Measurements from ENCODE around the gene SYNPO2. TPM values are rescaled to one million over a fixed set of nuclear protein-coding genes. Genes with fewer than 3 reads are reported as not detected.

SYNPO2 gene
- total RNA-seq, 1 experiment from 2014 or later = 0.28 TPM

DNA sequence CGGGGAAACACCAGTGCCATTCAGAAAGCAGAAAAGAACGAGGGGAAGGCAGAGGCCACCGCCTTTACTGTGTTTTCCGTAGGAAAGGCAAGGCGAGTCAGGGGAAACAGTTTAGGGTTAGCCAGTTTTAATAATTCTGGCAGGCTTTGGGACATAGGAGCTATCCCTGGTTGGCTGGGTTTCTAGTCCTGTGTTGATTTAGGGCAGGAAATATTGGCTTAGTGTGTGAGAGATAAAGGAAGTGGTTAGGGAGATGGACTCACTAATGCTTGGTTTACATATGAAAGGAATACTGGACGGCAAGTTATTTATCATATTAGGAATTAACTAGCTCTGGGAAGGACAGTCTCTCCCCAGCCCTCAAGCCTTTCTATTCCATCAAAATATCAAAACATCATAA lies 53.1 kb downstream of the SYNPO2 start:
- Histone ChIP-seq H3K36me3 (ENCODE audit: control insufficient read depth, insufficient read depth, low read length) (no peaks in the 10 kb centered on the region), H3K9me3 (ENCODE audit: control insufficient read depth, insufficient read depth, low read depth, low read length) (no peaks in the 10 kb centered on the region), H3K4me3 (ENCODE audit: low read depth in 2 of 2, low read length in 2 of 2) (no peak overlapping the region), H3K27me3 (ENCODE audit: control insufficient read depth, insufficient read depth, low read length) (no peaks in the 10 kb centered on the region; the same call in none of the 2 replicates), H3K4me1 (ENCODE audit: control insufficient read depth, insufficient read depth, low read length) (no peaks in the 10 kb centered on the region), H3K27ac (ENCODE audit: low read length) (no peak overlapping the region)
- intact Hi-C loops (cut with micrococcal nuclease; ENCODE audit: unreplicated experiment) (no loop called here), in situ Hi-C loops (cut with HindIII; ENCODE audit: low pct_unique_long_range_greater_than_20kb, low sequenced_read_pairs) (no loop called here)
- no peak for ATAC-seq
- no TSS peak for BruUV-seq (replicated peaks)
- no peak for TF ChIP-seq TCF7L2 (IDR thresholded peaks at IDR 0.05; ENCODE audit: low read depth, low read length)
- TF ChIP-seq, protein P1, sequence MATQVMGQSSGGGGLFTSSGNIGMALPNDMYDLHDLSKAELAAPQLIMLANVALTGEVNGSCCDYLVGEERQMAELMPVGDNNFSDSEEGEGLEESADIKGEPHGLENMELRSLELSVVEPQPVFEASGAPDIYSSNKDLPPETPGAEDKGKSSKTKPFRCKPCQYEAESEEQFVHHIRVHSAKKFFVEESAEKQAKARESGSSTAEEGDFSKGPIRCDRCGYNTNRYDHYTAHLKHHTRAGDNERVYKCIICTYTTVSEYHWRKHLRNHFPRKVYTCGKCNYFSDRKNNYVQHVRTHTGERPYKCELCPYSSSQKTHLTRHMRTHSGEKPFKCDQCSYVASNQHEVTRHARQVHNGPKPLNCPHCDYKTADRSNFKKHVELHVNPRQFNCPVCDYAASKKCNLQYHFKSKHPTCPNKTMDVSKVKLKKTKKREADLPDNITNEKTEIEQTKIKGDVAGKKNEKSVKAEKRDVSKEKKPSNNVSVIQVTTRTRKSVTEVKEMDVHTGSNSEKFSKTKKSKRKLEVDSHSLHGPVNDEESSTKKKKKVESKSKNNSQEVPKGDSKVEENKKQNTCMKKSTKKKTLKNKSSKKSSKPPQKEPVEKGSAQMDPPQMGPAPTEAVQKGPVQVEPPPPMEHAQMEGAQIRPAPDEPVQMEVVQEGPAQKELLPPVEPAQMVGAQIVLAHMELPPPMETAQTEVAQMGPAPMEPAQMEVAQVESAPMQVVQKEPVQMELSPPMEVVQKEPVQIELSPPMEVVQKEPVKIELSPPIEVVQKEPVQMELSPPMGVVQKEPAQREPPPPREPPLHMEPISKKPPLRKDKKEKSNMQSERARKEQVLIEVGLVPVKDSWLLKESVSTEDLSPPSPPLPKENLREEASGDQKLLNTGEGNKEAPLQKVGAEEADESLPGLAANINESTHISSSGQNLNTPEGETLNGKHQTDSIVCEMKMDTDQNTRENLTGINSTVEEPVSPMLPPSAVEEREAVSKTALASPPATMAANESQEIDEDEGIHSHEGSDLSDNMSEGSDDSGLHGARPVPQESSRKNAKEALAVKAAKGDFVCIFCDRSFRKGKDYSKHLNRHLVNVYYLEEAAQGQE (IDR thresholded peaks at IDR 0.05; ENCODE audit: insufficient read depth in 1 of 2, low read depth in 2 of 2, low read length in 1 of 2) = no peak
- TF ChIP-seq, protein P2, sequence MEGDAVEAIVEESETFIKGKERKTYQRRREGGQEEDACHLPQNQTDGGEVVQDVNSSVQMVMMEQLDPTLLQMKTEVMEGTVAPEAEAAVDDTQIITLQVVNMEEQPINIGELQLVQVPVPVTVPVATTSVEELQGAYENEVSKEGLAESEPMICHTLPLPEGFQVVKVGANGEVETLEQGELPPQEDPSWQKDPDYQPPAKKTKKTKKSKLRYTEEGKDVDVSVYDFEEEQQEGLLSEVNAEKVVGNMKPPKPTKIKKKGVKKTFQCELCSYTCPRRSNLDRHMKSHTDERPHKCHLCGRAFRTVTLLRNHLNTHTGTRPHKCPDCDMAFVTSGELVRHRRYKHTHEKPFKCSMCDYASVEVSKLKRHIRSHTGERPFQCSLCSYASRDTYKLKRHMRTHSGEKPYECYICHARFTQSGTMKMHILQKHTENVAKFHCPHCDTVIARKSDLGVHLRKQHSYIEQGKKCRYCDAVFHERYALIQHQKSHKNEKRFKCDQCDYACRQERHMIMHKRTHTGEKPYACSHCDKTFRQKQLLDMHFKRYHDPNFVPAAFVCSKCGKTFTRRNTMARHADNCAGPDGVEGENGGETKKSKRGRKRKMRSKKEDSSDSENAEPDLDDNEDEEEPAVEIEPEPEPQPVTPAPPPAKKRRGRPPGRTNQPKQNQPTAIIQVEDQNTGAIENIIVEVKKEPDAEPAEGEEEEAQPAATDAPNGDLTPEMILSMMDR (IDR thresholded peaks at IDR 0.05) = no peak
- TF ChIP-seq SIN3A (IDR thresholded peaks at IDR 0.05; ENCODE audit: borderline replicate concordance, insufficient read depth, low read depth, low read length) = no peak
- TF ChIP-seq POLR2AphosphoS5 (IDR thresholded peaks at IDR 0.05; ENCODE audit: low read depth, low read length) = no peak
- POLR2A ChIA-PET = no interaction called here
- CTCF ChIA-PET = no interaction called here
- no peak for DNase-seq (ENCODE audit: low read depth, low spot score)

DNA sequence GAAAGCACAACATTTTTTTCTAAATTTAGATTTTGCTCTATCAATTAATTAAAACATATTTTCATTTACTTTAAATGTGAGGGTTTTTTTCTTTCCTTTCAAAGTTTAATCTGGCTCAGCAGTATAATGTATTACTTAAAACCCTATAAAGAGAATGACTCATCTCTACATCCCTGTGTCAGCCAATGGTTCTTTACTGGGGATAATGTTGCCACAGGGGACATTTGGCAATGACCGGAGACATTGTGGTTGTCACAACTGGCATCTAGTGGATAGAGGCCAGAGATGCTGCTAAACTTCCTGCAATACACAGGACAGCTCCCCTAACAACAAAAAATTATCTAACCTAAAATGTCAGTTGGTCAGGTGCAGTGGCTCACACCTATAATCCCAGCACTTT lies 53.8 kb downstream of the SYNPO2 start:
- Histone ChIP-seq H3K4me3 (ENCODE audit: low read depth in 2 of 2, low read length in 2 of 2) (no peak overlapping the region), H3K9me3 (ENCODE audit: control insufficient read depth, insufficient read depth, low read depth, low read length) (no peaks in the 10 kb centered on the region), H3K36me3 (ENCODE audit: control insufficient read depth, insufficient read depth, low read length) (no peaks in the 10 kb centered on the region), H3K27ac (ENCODE audit: low read length) (no peak overlapping the region), H3K4me1 (ENCODE audit: control insufficient read depth, insufficient read depth, low read length) (no peaks in the 10 kb centered on the region), H3K27me3 (ENCODE audit: control insufficient read depth, insufficient read depth, low read length) (no peaks in the 10 kb centered on the region; the same call in none of the 2 replicates)
- ATAC-seq (no peak), DNase-seq (ENCODE audit: low read depth, low spot score) (no peak)
- BruUV-seq (replicated peaks) = no TSS peak
- intact Hi-C loops (cut with micrococcal nuclease; ENCODE audit: unreplicated experiment) = no loop called here
- in situ Hi-C loops (cut with HindIII; ENCODE audit: low pct_unique_long_range_greater_than_20kb, low sequenced_read_pairs) = no loop called here
- POLR2A ChIA-PET = no interaction called here
- TF ChIP-seq TCF7L2 (IDR thresholded peaks at IDR 0.05; ENCODE audit: low read depth, low read length) (no peak), POLR2AphosphoS5 (IDR thresholded peaks at IDR 0.05; ENCODE audit: low read depth, low read length) (no peak)
- TF ChIP-seq, protein P2 (IDR thresholded peaks at IDR 0.05) = no peak
- CTCF ChIA-PET = no interaction called here
